Glutamatergic neuron (in vitro differentiated cells): ENCODE data around the gene VASP. TPM values are rescaled to one million over a fixed set of nuclear protein-coding genes. Genes with fewer than 3 reads are reported as not detected.
"Not testable (repeated sequence)": the region's sequence is repeated elsewhere in the genome, so short reads cannot be mapped to it uniquely, and the experiment has no call there.

Experiments used
- DNase-seq: peaks from one replicate; pipeline ENCODE4 v3.0.0; 2022
- H3K27ac Mint-ChIP-seq: one replicate; pipeline ENCODE4 v1.8.0; 2020; ENCODE audit warnings: mild to moderate bottlenecking, mixed read lengths, inconsistent platforms; ENCODE audit not compliant: unreplicated experiment
- H3K27me3 Mint-ChIP-seq: one replicate; pipeline ENCODE4 v1.8.0; 2020; ENCODE audit warnings: mild to moderate bottlenecking, moderate library complexity, mixed read lengths, inconsistent platforms; ENCODE audit not compliant: unreplicated experiment
- H3K36me3 Mint-ChIP-seq: one replicate; pipeline ENCODE4 v1.8.0; 2020; ENCODE audit warnings: mild to moderate bottlenecking, mixed read lengths, inconsistent platforms; ENCODE audit not compliant: unreplicated experiment
- H3K4me1 Mint-ChIP-seq: one replicate; pipeline ENCODE4 v1.8.0; 2020; ENCODE audit warnings: mild to moderate bottlenecking, low read depth, mixed read lengths, inconsistent platforms; ENCODE audit not compliant: unreplicated experiment
- H3K4me3 Mint-ChIP-seq: one replicate; pipeline ENCODE4 v1.8.0; 2020; ENCODE audit warnings: mild to moderate bottlenecking, mixed read lengths, inconsistent platforms; ENCODE audit not compliant: unreplicated experiment
- H3K9me3 Mint-ChIP-seq: one replicate; pipeline ENCODE4 v1.8.0; 2020; ENCODE audit warnings: mild to moderate bottlenecking, moderate library complexity, mixed read lengths, inconsistent platforms; ENCODE audit not compliant: unreplicated experiment
- CTCF ChIP-seq: fragments of 200-600 bp; sonication (generic); IDR thresholded peaks from one replicate; pipeline ENCODE4 v1.5.0; 2021; ENCODE audit not compliant: partially characterized antibody, unreplicated experiment
- total RNA-seq: library from RNA; stranded (reverse); fragmentation: NEBNext Ultra II Directional; extraction: Animal tissue kit (Norgen Biotek cat#: 25700); gene quantifications from one replicate; pipeline ENCODE4 v1.2.1, GENCODE V29; 2021; ENCODE audit not compliant: unreplicated experiment

Gene VASP
- total RNA-seq, 1 donor from 2014 or later: 73.6 TPM

- Mint-ChIP-seq H3K4me1 (peaks cover 5% of the 10 kb centered on the region), H3K27ac (peak overlapping the region; percentile 10), H3K9me3 (peaks cover 4% of the 10 kb centered on the region), H3K27me3 (peaks cover 8% of the 10 kb centered on the region), H3K36me3 (no peaks in the 10 kb centered on the region), H3K4me3 (peak overlapping the region; percentile 98)
- no peak for TF ChIP-seq CTCF
- DNase-seq: no peak
Measured at GRCh38 chr19:45509692-45510015, 2.4 kb downstream of the VASP start.

GRCh38 chr19:45510352-45510751 is 3.1 kb downstream of the VASP start:
- not testable (repeated sequence) for H3K36me3 Mint-ChIP-seq, H3K9me3 Mint-ChIP-seq, H3K27ac Mint-ChIP-seq, H3K27me3 Mint-ChIP-seq, DNase-seq, H3K4me1 Mint-ChIP-seq, H3K4me3 Mint-ChIP-seq

GRCh38 chr19:45511074-45511473 is 3.8 kb downstream of the VASP start:
- H3K4me1 Mint-ChIP-seq: peaks cover 5% of the 10 kb centered on the region
- no peak for DNase-seq
- peaks cover 4% of the 10 kb centered on the region for H3K9me3 Mint-ChIP-seq
- H3K27ac Mint-ChIP-seq: no peak overlapping the region
- TF ChIP-seq CTCF: no peak
- H3K4me3 Mint-ChIP-seq: no peak overlapping the region
- no peaks in the 10 kb centered on the region for H3K36me3 Mint-ChIP-seq
- peaks cover 8% of the 10 kb centered on the region for H3K27me3 Mint-ChIP-seq

GRCh38 chr19:45512881-45513483 is 5.7 kb downstream of the VASP start:
- Mint-ChIP-seq H3K4me3 (no peak overlapping the region), H3K36me3 (no peaks in the 10 kb centered on the region), H3K9me3 (peaks cover 3% of the 10 kb centered on the region), H3K27me3 (peaks cover 3% of the 10 kb centered on the region), H3K4me1 (peaks cover 10% of the 10 kb centered on the region), H3K27ac (no peak overlapping the region)
- no peak for TF ChIP-seq CTCF
- DNase-seq: no peak

- Mint-ChIP-seq H3K27me3 (peaks cover 3% of the 10 kb centered on the region), H3K4me3 (no peak overlapping the region), H3K4me1 (peaks cover 10% of the 10 kb centered on the region), H3K9me3 (peaks cover 6% of the 10 kb centered on the region), H3K27ac (no peak overlapping the region), H3K36me3 (no peaks in the 10 kb centered on the region)
- DNase-seq: no peak
- TF ChIP-seq CTCF: no peak
Measured at GRCh38 chr19:45514376-45515051, 7.2 kb downstream of the VASP start.
